Measurements from ENCODE around the gene CRYGS. TPM values are rescaled to one million over a fixed set of nuclear protein-coding genes. Genes with fewer than 3 reads are reported as not detected.
"Not testable (repeated sequence)": the region's sequence is repeated elsewhere in the genome, so short reads cannot be mapped to it uniquely, and the experiment has no call there.

Gene CRYGS
- polyA plus RNA-seq, 2 donors = 1.4 to 5.0 TPM

DNA sequence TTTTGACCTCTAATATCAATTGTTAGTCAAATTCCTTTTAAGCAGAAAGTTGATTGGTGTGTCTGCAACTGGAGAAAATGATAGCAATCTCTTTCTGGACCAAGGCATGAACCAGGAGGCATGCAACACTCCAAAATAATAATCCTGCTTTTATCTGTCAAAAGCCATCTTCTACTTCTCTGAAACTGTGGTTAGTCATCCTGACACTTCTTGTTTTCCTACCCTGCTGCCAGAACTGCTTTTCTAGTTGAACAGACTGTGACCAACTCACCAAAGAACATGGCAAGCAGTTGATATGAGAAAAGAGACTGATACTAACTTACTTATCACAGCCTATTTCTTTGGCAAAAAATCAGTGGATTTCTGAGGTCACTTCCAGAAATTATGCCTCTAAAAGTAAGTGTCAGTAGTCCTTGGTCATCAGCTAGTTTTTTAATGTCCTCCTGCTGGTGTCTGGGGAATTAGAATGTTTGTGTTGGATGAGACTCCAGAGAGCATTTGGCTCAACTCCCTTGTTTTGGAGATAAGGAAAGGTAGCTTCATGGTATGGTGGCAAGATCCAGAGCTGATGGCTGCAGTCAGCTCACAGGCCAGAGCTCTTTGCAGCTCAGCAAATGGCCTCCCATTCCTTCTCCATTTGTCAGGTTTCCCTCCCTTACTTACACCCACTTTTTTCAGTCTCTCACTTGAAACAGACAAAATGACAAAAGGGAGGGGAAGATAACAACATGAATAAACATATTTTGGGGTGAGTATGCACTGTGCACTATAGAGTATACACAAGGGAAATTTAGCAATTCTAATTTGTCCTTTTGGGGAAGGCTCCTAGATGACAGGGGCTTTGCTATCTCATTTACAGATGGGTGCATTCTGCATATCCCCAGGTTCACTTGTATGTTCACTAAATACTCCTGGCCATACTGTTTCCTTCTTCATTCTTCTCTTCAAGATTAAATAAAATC is 7.0 kb downstream of the CRYGS start:
- Histone ChIP-seq H3K36me3 (ENCODE audit: control insufficient read depth in 2 of 2, insufficient read depth in 2 of 2, low read length in 1 of 2) (peaks cover 0 to 3% of the 10 kb centered on the region in 2 donors), H3K9me3 (ENCODE audit: control insufficient read depth in 2 of 2, insufficient read depth in 1 of 2, low read depth in 1 of 2, low read length in 1 of 2) (no peaks in the 10 kb centered on the region), H3K4me3 (ENCODE audit: low read depth in 1 of 2, low read length in 2 of 2) (no peak overlapping the region), H3K27me3 (ENCODE audit: control insufficient read depth in 1 of 2, insufficient read depth in 2 of 2, low read length in 2 of 2) (no peaks in the 10 kb centered on the region), H3K27ac (ENCODE audit: low read depth in 2 of 2, low read length in 1 of 2) (no peak overlapping the region), H3K4me1 (ENCODE audit: control insufficient read depth in 2 of 2, insufficient read depth in 2 of 2, low read length in 1 of 2) (no peaks in the 10 kb centered on the region)

DNA sequence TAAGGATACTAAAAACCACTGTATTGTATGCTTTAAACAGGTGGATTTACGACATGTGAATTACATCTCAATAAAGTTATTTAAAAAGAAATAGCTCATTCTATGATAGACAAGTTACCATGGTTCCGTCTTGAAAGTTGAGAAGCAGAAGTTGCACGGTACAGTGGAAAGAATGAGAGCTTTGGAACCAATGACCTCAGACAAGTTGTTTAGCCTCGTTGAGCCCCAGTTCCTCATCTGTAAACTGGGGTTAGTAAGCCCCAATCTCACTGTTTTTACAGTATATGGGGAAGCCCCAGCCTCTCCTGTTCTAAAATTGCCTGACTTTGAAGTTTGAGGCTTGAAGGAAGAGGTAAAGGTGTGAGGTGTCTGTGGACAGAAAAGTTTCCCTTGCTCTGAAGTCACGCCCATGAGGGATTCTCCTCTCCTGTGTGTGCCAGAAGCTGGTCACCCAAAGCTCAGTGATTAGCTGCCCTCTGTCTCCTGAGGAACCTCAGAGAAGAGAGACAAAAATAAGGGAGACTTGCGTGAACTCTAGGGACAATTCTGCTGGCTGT is 10.0 kb downstream of the CRYGS start:
- peaks cover 0 to 3% of the 10 kb centered on the region in 2 donors for H3K36me3 ChIP-seq (ENCODE audit: control insufficient read depth in 2 of 2, insufficient read depth in 2 of 2, low read length in 1 of 2)
- no peaks in the 10 kb centered on the region for H3K9me3 ChIP-seq (ENCODE audit: control insufficient read depth in 2 of 2, insufficient read depth in 1 of 2, low read depth in 1 of 2, low read length in 1 of 2)
- no peak overlapping the region for H3K27ac ChIP-seq (ENCODE audit: low read depth in 2 of 2, low read length in 1 of 2)
- H3K27me3 ChIP-seq (ENCODE audit: control insufficient read depth in 1 of 2, insufficient read depth in 2 of 2, low read length in 2 of 2) = no peaks in the 10 kb centered on the region
- H3K4me1 ChIP-seq (ENCODE audit: control insufficient read depth in 2 of 2, insufficient read depth in 2 of 2, low read length in 1 of 2) = no peaks in the 10 kb centered on the region
- 77 to 78% methylated on average over 6 of the region's 6 CpGs for WGBS, 2 donors
- H3K4me3 ChIP-seq (ENCODE audit: low read depth in 1 of 2, low read length in 2 of 2) = no peak overlapping the region

- H3K9me3 ChIP-seq (ENCODE audit: control insufficient read depth in 2 of 2, insufficient read depth in 1 of 2, low read depth in 1 of 2, low read length in 1 of 2) = no peaks in the 10 kb centered on the region
- no peaks in the 10 kb centered on the region for H3K27me3 ChIP-seq (ENCODE audit: control insufficient read depth in 1 of 2, insufficient read depth in 2 of 2, low read length in 2 of 2)
- H3K27ac ChIP-seq (ENCODE audit: low read depth in 2 of 2, low read length in 1 of 2) = no peak overlapping the region
- H3K4me1 ChIP-seq (ENCODE audit: control insufficient read depth in 2 of 2, insufficient read depth in 2 of 2, low read length in 1 of 2) = no peaks in the 10 kb centered on the region
- no peak overlapping the region for H3K4me3 ChIP-seq (ENCODE audit: low read depth in 1 of 2, low read length in 2 of 2)
- no peaks in the 10 kb centered on the region for H3K36me3 ChIP-seq (ENCODE audit: control insufficient read depth in 2 of 2, insufficient read depth in 2 of 2, low read length in 1 of 2)
- 52 to 60% methylated on average over 1 of the region's 1 CpG for WGBS, 2 donors
Observed at GRCh38 chr3:186532598-186533072, 11.5 kb downstream of the CRYGS start.

- not testable (repeated sequence) for H3K4me3 ChIP-seq (ENCODE audit: low read depth in 1 of 2, low read length in 2 of 2); H3K36me3 ChIP-seq (ENCODE audit: control insufficient read depth in 2 of 2, insufficient read depth in 2 of 2, low read length in 1 of 2); H3K27me3 ChIP-seq (ENCODE audit: control insufficient read depth in 1 of 2, insufficient read depth in 2 of 2, low read length in 2 of 2); H3K4me1 ChIP-seq (ENCODE audit: control insufficient read depth in 2 of 2, insufficient read depth in 2 of 2, low read length in 1 of 2); H3K27ac ChIP-seq (ENCODE audit: low read depth in 2 of 2, low read length in 1 of 2); H3K9me3 ChIP-seq (ENCODE audit: control insufficient read depth in 2 of 2, insufficient read depth in 1 of 2, low read depth in 1 of 2, low read length in 1 of 2)
- 93 to 98% methylated on average over 3 of the region's 3 CpGs for WGBS, 2 donors
Observed at GRCh38 chr3:186531694-186532093, 12.5 kb downstream of the CRYGS start.

DNA sequence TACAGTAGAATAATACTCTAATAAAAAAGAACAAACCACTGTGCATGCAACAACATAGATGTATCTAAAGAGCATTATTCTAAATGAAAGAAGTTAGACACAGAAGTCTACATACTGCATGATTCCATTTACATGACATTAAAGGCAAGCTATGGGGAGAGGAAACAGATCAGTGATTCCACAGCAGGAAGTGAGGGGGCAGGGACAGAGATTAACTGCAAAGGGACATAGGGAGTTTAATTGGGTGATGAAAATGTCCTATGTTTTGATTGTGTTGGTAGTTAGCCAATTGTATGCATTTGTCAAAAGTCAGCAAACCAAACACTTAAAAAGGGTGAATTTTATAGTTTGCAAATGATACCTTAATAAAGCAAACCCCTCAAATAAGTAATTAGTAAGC is 13.8 kb downstream of the CRYGS start:
- Histone ChIP-seq H3K4me1 (ENCODE audit: control insufficient read depth in 2 of 2, insufficient read depth in 2 of 2, low read length in 1 of 2) (no peaks in the 10 kb centered on the region), H3K4me3 (ENCODE audit: low read depth in 1 of 2, low read length in 2 of 2) (no peak overlapping the region), H3K27ac (ENCODE audit: low read depth in 2 of 2, low read length in 1 of 2) (no peak overlapping the region), H3K27me3 (ENCODE audit: control insufficient read depth in 1 of 2, insufficient read depth in 2 of 2, low read length in 2 of 2) (no peaks in the 10 kb centered on the region), H3K9me3 (ENCODE audit: control insufficient read depth in 2 of 2, insufficient read depth in 1 of 2, low read depth in 1 of 2, low read length in 1 of 2) (no peaks in the 10 kb centered on the region), H3K36me3 (ENCODE audit: control insufficient read depth in 2 of 2, insufficient read depth in 2 of 2, low read length in 1 of 2) (no peaks in the 10 kb centered on the region)

GRCh38 chr3:186529201-186529999 is 14.8 kb downstream of the CRYGS start:
- Histone ChIP-seq H3K9me3 (ENCODE audit: control insufficient read depth in 2 of 2, insufficient read depth in 1 of 2, low read depth in 1 of 2, low read length in 1 of 2) (no peaks in the 10 kb centered on the region), H3K27ac (ENCODE audit: low read depth in 2 of 2, low read length in 1 of 2) (no peak overlapping the region), H3K36me3 (ENCODE audit: control insufficient read depth in 2 of 2, insufficient read depth in 2 of 2, low read length in 1 of 2) (no peaks in the 10 kb centered on the region), H3K27me3 (ENCODE audit: control insufficient read depth in 1 of 2, insufficient read depth in 2 of 2, low read length in 2 of 2) (no peaks in the 10 kb centered on the region), H3K4me1 (ENCODE audit: control insufficient read depth in 2 of 2, insufficient read depth in 2 of 2, low read length in 1 of 2) (no peaks in the 10 kb centered on the region), H3K4me3 (ENCODE audit: low read depth in 1 of 2, low read length in 2 of 2) (no peak overlapping the region)
- WGBS, 2 donors = 82 to 84% methylated on average over 11 of the region's 11 CpGs

- Histone ChIP-seq H3K27ac (ENCODE audit: low read depth in 2 of 2, low read length in 1 of 2) (no peak overlapping the region), H3K36me3 (ENCODE audit: control insufficient read depth in 2 of 2, insufficient read depth in 2 of 2, low read length in 1 of 2) (no peaks in the 10 kb centered on the region), H3K27me3 (ENCODE audit: control insufficient read depth in 1 of 2, insufficient read depth in 2 of 2, low read length in 2 of 2) (no peaks in the 10 kb centered on the region), H3K4me1 (ENCODE audit: control insufficient read depth in 2 of 2, insufficient read depth in 2 of 2, low read length in 1 of 2) (no peaks in the 10 kb centered on the region), H3K9me3 (ENCODE audit: control insufficient read depth in 2 of 2, insufficient read depth in 1 of 2, low read depth in 1 of 2, low read length in 1 of 2) (no peaks in the 10 kb centered on the region), H3K4me3 (ENCODE audit: low read depth in 1 of 2, low read length in 2 of 2) (no peak overlapping the region)
- WGBS, 2 donors = 71 to 91% methylated on average over 6 of the region's 6 CpGs
Observed at GRCh38 chr3:186526256-186526606, 17.9 kb downstream of the CRYGS start.

- no peak overlapping the region for H3K27ac ChIP-seq (ENCODE audit: low read depth in 2 of 2, low read length in 1 of 2)
- 70 to 75% methylated on average over 9 of the region's 9 CpGs for WGBS, 2 donors
- H3K4me3 ChIP-seq (ENCODE audit: low read depth in 1 of 2, low read length in 2 of 2) = no peak overlapping the region
- no peaks in the 10 kb centered on the region for H3K27me3 ChIP-seq (ENCODE audit: control insufficient read depth in 1 of 2, insufficient read depth in 2 of 2, low read length in 2 of 2)
- no peaks in the 10 kb centered on the region for H3K9me3 ChIP-seq (ENCODE audit: control insufficient read depth in 2 of 2, insufficient read depth in 1 of 2, low read depth in 1 of 2, low read length in 1 of 2)
- H3K36me3 ChIP-seq (ENCODE audit: control insufficient read depth in 2 of 2, insufficient read depth in 2 of 2, low read length in 1 of 2) = no peaks in the 10 kb centered on the region
- H3K4me1 ChIP-seq (ENCODE audit: control insufficient read depth in 2 of 2, insufficient read depth in 2 of 2, low read length in 1 of 2) = no peaks in the 10 kb centered on the region
Observed at GRCh38 chr3:186525369-186526255, 18.6 kb downstream of the CRYGS start.

- Histone ChIP-seq H3K27me3 (ENCODE audit: control insufficient read depth in 1 of 2, insufficient read depth in 2 of 2, low read length in 2 of 2) (no peaks in the 10 kb centered on the region), H3K36me3 (ENCODE audit: control insufficient read depth in 2 of 2, insufficient read depth in 2 of 2, low read length in 1 of 2) (no peaks in the 10 kb centered on the region), H3K9me3 (ENCODE audit: control insufficient read depth in 2 of 2, insufficient read depth in 1 of 2, low read depth in 1 of 2, low read length in 1 of 2) (no peaks in the 10 kb centered on the region), H3K4me1 (ENCODE audit: control insufficient read depth in 2 of 2, insufficient read depth in 2 of 2, low read length in 1 of 2) (no peaks in the 10 kb centered on the region), H3K4me3 (ENCODE audit: low read depth in 1 of 2, low read length in 2 of 2) (no peak overlapping the region), H3K27ac (ENCODE audit: low read depth in 2 of 2, low read length in 1 of 2) (no peak overlapping the region)
- 91 to 93% methylated on average over 6 of the region's 6 CpGs for WGBS, 2 donors
Observed at GRCh38 chr3:186524616-186525015, 19.6 kb downstream of the CRYGS start.

Data from esophagus (tissue), 2 donors.